Esophagus muscularis mucosa (tissue), 4 donors: ENCODE measurements around the gene CES3. TPM values are rescaled to one million over a fixed set of nuclear protein-coding genes. Genes with fewer than 3 reads are reported as not detected.

ENCODE experiments used
- DNase-seq: peaks from one replicate; pipeline ENCODE4 v3.0.0-alpha.2; 2017; ENCODE audit errors: extremely low spot score
- H3K27ac ChIP-seq, 4 donors: fragments of 200-600 bp; sonication (generic); replicated peaks in 1 of 4; 1 replicate in 3 of 4; 2 replicates in 1 of 4; pipeline ENCODE4 v1.5.1; 2016 to 2019; ENCODE audit warnings: mild to moderate bottlenecking in 1 of 4
- H3K27me3 ChIP-seq, 4 donors: fragments of 200-600 bp; sonication (generic); one replicate each; pipeline versions ENCODE4 v1.5.1 to v1.6.0; 2016 to 2019
- H3K36me3 ChIP-seq, 4 donors: fragments of 200-600 bp; sonication (generic); one replicate each; pipeline ENCODE4 v1.5.1; 2016 to 2019
- H3K4me1 ChIP-seq, 4 donors: fragments of 200-600 bp; sonication (generic); one replicate each; pipeline ENCODE4 v1.5.1; 2016 to 2019
- H3K4me3 ChIP-seq, 4 donors: fragments of 200-600 bp; sonication (generic); 1 replicate in 2 of 4; 2 replicates in 2 of 4; pipeline ENCODE4 v1.5.1; 2016 to 2019; ENCODE audit warnings: mild to moderate bottlenecking in 4 of 4, moderate library complexity in 1 of 4
- H3K9me3 ChIP-seq, 4 donors: fragments of 200-600 bp; sonication (generic); 1 replicate in 3 of 4; 2 replicates in 1 of 4; pipeline ENCODE4 v1.5.1; 2016 to 2019
- EP300 ChIP-seq: sonication (generic); formaldehyde crosslinking; IDR thresholded peaks from one replicate; pipeline ENCODE4 v1.6.1; 2017; ENCODE audit warnings: antibody characterized with exemption
- POLR2A ChIP-seq: fragments of 450-650 bp; IDR thresholded peaks from one replicate; pipeline ENCODE4 v1.6.1; 2017; ENCODE audit warnings: antibody characterized with exemption, moderate library complexity, mild to moderate bottlenecking, low read depth
- POLR2AphosphoS5 ChIP-seq, 2 donors: sonication (generic); formaldehyde crosslinking; IDR thresholded peaks; one replicate each; pipeline ENCODE4 v1.6.1; 2017; ENCODE audit warnings: antibody characterized with exemption in 2 of 2
- WGBS: methylation state at CpG from one replicate; pipeline ENCODE4 v1.1.5; 2018; 5-methylcytosine and 5-hydroxymethylcytosine counted together
- intact Hi-C: fragments of 100-400 bp; cut with DNase I; formaldehyde crosslinking; loops from one replicate; pipeline ENCODE4 v1.15.1; 2023
- small RNA-seq, 3 donors: library from RNA; depleted of rRNA; stranded (forward); fragments of <200 nt; gene quantifications; one replicate each; pipeline ENCODE3, GENCODE V24; 2016
- total RNA-seq, 4 donors: library from RNA; depleted of rRNA; stranded (reverse); fragments of >200 nt; gene quantifications; one replicate each; pipeline versions ENCODE4 v1.1.0 to v1.2.1, GENCODE V29; 2016
- TF ChIP-seq, protein P1 (sequence below), 3 experiments: fragments of 200-600 bp in 2 of 3; fragments of 450-650 bp in 1 of 3; sonication (generic) in 2 of 3; IDR thresholded peaks; one replicate each; pipeline ENCODE4 v1.5.1; 2017 to 2019; ENCODE audit warnings: antibody characterized with exemption in 3 of 3, mild to moderate bottlenecking in 2 of 3, moderate library complexity in 1 of 3

The CES3 gene
- total RNA-seq, 4 donors from 2014 or later: 0.23 to 0.42 (median 0.33) TPM; not detected in 1

DNA sequence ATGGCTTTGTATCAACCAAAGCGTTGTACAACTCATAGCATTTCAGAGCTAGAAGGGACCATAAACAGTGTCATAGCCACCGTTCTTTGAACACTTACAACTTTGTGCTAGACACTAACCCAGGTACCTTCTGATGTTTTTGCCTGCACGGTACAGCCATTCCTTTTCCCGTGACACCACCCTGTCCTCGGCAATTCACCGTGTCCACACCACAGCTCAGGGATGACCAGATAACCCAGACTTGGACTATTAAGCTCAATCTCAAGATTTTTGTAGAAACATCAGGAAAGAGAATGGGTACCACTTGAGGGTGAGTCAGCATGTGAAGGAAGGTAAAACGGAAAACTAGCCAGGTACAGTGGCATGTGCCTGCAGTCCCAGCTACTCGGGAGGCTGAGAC is 58.1 kb downstream of the CES3 start:
- H3K4me1 ChIP-seq: peaks cover 7 to 12% (median 9%) of the 10 kb centered on the region in 4 donors
- H3K36me3 ChIP-seq: no peaks in the 10 kb centered on the region

DNA sequence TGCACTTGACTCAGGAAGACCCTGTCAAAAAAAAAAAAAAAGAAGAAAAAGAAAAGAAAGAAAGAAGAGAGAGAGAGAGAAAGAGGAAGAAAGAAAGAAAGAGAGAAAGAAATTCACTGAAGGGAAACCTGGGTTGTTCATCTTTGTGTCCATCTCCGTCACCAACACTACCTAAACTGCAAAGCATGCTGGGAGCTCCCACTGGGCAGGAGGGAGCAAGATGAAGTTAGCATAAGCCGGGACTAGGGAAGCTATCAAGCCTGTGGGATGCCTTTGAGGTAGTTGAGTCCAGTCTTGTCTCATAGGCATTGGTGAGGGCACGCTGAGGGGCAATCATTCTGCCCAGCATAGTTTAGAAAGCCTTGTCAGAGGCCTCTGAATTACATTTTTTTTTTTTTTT is 60.3 kb downstream of the CES3 start:
- 89% methylated on average over 3 of the region's 3 CpGs for WGBS
- Histone ChIP-seq H3K4me3 (no peak overlapping the region), H3K4me1 (peaks cover 0 to 3% (median 0%) of the 10 kb centered on the region in 4 donors), H3K27ac (no peak overlapping the region), H3K9me3 (no peaks in the 10 kb centered on the region), H3K36me3 (no peaks in the 10 kb centered on the region), H3K27me3 (no peaks in the 10 kb centered on the region)
- no peak for DNase-seq
- intact Hi-C loops: no loop called here
- TF ChIP-seq EP300: no peak
- TF ChIP-seq, protein P1, sequence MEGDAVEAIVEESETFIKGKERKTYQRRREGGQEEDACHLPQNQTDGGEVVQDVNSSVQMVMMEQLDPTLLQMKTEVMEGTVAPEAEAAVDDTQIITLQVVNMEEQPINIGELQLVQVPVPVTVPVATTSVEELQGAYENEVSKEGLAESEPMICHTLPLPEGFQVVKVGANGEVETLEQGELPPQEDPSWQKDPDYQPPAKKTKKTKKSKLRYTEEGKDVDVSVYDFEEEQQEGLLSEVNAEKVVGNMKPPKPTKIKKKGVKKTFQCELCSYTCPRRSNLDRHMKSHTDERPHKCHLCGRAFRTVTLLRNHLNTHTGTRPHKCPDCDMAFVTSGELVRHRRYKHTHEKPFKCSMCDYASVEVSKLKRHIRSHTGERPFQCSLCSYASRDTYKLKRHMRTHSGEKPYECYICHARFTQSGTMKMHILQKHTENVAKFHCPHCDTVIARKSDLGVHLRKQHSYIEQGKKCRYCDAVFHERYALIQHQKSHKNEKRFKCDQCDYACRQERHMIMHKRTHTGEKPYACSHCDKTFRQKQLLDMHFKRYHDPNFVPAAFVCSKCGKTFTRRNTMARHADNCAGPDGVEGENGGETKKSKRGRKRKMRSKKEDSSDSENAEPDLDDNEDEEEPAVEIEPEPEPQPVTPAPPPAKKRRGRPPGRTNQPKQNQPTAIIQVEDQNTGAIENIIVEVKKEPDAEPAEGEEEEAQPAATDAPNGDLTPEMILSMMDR (IDR thresholded peaks at IDR 0.05): no peak
- TF ChIP-seq POLR2A: no peak
- TF ChIP-seq POLR2AphosphoS5 (IDR thresholded peaks at IDR 0.05): no peak

More for the DNA sequence above, 58.1 kb downstream of the CES3 start:
- H3K9me3 ChIP-seq: no peaks in the 10 kb centered on the region
- WGBS: 90% methylated on average over 8 of the region's 8 CpGs
- no peak overlapping the region for H3K27ac ChIP-seq
- intact Hi-C loops: loop anchor here (5.0 kb wide), 1 partner anchor 138 kb away; the partner anchor contains the start of genes FBXL8 and TRADD
- TF ChIP-seq POLR2A: no peak
- TF ChIP-seq, protein P1 (IDR thresholded peaks at IDR 0.05): no peak
- no peak for TF ChIP-seq POLR2AphosphoS5 (IDR thresholded peaks at IDR 0.05)
- no peak overlapping the region for H3K4me3 ChIP-seq
- DNase-seq: no peak
- H3K27me3 ChIP-seq: no peaks in the 10 kb centered on the region

DNA sequence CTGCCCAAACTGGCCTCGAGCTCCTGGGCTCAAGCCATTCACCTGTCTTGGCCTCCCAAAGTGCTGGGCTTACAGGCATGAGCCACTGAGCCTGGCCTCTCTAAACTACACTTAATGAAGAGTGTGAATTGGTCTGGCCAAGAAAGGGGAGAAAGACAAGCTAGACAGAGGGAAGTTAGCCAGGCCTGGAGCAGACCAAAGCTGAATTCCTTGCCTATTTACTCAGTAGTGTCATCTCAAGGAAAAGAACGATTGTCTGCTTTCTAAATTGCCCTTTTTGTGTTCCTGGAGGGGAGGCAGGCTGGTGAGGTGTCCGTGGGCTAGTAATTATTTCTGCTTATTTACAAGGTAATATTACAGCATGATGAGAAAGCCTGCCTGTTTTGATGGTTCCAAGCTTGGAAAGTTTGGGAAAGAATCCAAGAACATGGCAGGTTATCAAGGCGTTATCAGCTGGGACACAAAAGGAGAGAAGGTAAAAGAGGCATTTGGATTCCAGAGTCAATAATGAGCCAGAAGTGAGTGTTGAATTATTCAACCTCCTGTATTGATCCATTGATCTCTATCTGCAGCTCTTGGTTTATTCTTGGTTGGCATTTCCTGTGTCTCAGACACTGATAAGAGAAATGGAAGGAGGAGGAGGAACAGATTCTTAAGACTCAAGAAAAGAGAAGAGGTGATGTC is 61.6 kb downstream of the CES3 start:
- Histone ChIP-seq H3K4me3 (no peak overlapping the region), H3K9me3 (no peaks in the 10 kb centered on the region), H3K4me1 (peaks cover 0 to 3% (median 0%) of the 10 kb centered on the region in 4 donors), H3K27me3 (no peaks in the 10 kb centered on the region), H3K27ac (no peak overlapping the region), H3K36me3 (no peaks in the 10 kb centered on the region)
- TF ChIP-seq, protein P1 (IDR thresholded peaks at IDR 0.05): no peak
- TF ChIP-seq POLR2A (no peak), EP300 (no peak), POLR2AphosphoS5 (IDR thresholded peaks at IDR 0.05) (no peak)
- no peak for DNase-seq
- WGBS: 64% methylated on average over 4 of the region's 4 CpGs
- intact Hi-C loops: no loop called here

DNA sequence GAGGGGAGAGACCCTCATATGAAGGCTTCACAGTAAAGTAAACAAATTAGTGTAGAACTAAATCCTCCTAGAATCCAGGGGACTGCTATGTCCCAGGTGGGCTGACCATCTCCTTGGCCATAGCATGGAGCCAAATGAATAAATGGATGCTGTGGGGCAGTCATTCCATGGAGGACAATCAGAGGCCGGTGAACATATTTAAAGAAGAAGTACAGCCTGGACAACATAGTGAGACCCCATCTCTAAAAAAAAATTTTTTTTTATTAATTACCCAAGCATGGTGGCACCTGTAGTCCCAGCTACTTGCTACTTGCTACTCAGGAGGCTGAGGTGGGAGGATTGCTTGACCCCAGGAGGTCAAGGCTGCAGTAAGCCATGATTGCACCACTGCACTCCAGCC is 62.6 kb downstream of the CES3 start:
- DNase-seq: no peak
- no peak for TF ChIP-seq EP300
- intact Hi-C loops: no loop called here
- 89% methylated on average over 1 of the region's 1 CpG for WGBS
- Histone ChIP-seq H3K27ac (no peak overlapping the region), H3K27me3 (no peaks in the 10 kb centered on the region), H3K36me3 (no peaks in the 10 kb centered on the region), H3K4me3 (no peak overlapping the region), H3K9me3 (no peaks in the 10 kb centered on the region), H3K4me1 (peaks cover 7 to 10% (median 8%) of the 10 kb centered on the region in 4 donors)

Small RNAs within 50 kb of the gene (small RNA-seq; reads per million reads assigned to genes)
- 0 reads per million in 3 donors for gene RN7SL543P

Other genes with a start within 250 kb of the CES3 start
- 100 to 1,000 TPM; 167 to 203 (median 186) TPM for gene DYNC1LI2, start 209.7 kb upstream of the CES3 start, total RNA-seq
- gene TERB1, start 159.7 kb upstream of the CES3 start, total RNA-seq: not detected
- gene NAE1, start 130.3 kb upstream of the CES3 start, total RNA-seq: 10 to 100 TPM; 32.7 to 50.7 (median 42.4) TPM
- gene CA7, start 116.9 kb upstream of the CES3 start, total RNA-seq: under 1 TPM in 1 of 4 donors, not detected in 3; 0.33 TPM
- 1 to 10 TPM; 5.5 to 9.3 (median 7.6) TPM for gene PDP2, start 80.8 kb upstream of the CES3 start, total RNA-seq
- gene CDH16, start 42.4 kb upstream of the CES3 start, total RNA-seq: under 1 TPM in 1 of 4 donors, not detected in 3; 0.52 TPM
- gene RRAD, start 35.7 kb upstream of the CES3 start, total RNA-seq: 10 to 100 TPM; 36.4 to 64.9 (median 55.4) TPM
- gene CIAO2B, start 26.9 kb upstream of the CES3 start, total RNA-seq: 100 to 1,000 TPM in 1 of 4 donors, 10 to 100 TPM in 3; 83.1 to 101 (median 95.5) TPM
- gene CES2, start 25.8 kb upstream of the CES3 start, total RNA-seq: 10 to 100 TPM; 22.0 to 29.7 (median 26.8) TPM
- gene CES4A, start 27.3 kb downstream of the CES3 start, total RNA-seq: 1 to 10 TPM; 2.7 to 4.0 (median 3.3) TPM
- 10 to 100 TPM; 20.6 to 39.8 (median 30.6) TPM for gene CBFB, start 67.9 kb downstream of the CES3 start, total RNA-seq
- gene PHAF1, start 148.7 kb downstream of the CES3 start, total RNA-seq: 10 to 100 TPM; 11.4 to 23.7 (median 17.1) TPM
- 10 to 100 TPM; 17.4 to 26.1 (median 19.2) TPM for gene B3GNT9, start 189.7 kb downstream of the CES3 start, total RNA-seq
- gene TRADD, start 198.6 kb downstream of the CES3 start, total RNA-seq: 10 to 100 TPM; 26.6 to 53.4 (median 42.7) TPM
- 10 to 100 TPM; 10.3 to 22.1 (median 15.1) TPM for gene FBXL8, start 198.7 kb downstream of the CES3 start, total RNA-seq
- gene HSF4, start 203.5 kb downstream of the CES3 start, total RNA-seq: 10 to 100 TPM; 27.3 to 61.9 (median 41.1) TPM
- gene NOL3, start 209.3 kb downstream of the CES3 start, total RNA-seq: 10 to 100 TPM; 40.6 to 58.2 (median 45.4) TPM
- 10 to 100 TPM in 2 of 4 donors, 1 to 10 TPM in 2; 7.8 to 17.7 (median 11.2) TPM for gene MATCAP1, start 222.7 kb downstream of the CES3 start, total RNA-seq
- 1 to 10 TPM; 1.2 to 4.0 (median 2.1) TPM for gene EXOC3L1, start 228.9 kb downstream of the CES3 start, total RNA-seq
- gene E2F4, start 230.9 kb downstream of the CES3 start, total RNA-seq: 10 to 100 TPM; 54.8 to 96.9 (median 93.1) TPM
- under 1 TPM; 0.33 to 0.83 (median 0.60) TPM for gene ELMO3, start 237.9 kb downstream of the CES3 start, total RNA-seq